HG02678 (cell line): Measurements from ENCODE around the gene BIN2.
"Not testable (repeated sequence)": the region's sequence is repeated elsewhere in the genome, so short reads cannot be mapped to it uniquely, and the experiment has no call there.

Experiments
- ATAC-seq: cut with Tn5 transposase; IDR thresholded peaks from one replicate; pipeline ENCODE4 v1.9.1; 2021; ENCODE audit warnings: mild to moderate bottlenecking, moderate library complexity; ENCODE audit not compliant: unreplicated experiment

BIN2 gene

GRCh38 chr12:51263341-51263740 is 60.6 kb downstream of the BIN2 start:
- ATAC-seq: no peak

- no peak for ATAC-seq
Observed at GRCh38 chr12:51262758-51263177, 61.2 kb downstream of the BIN2 start.

GRCh38 chr12:51259600-51259999 is 64.4 kb downstream of the BIN2 start:
- not testable (repeated sequence) for ATAC-seq

GRCh38 chr12:51254536-51254935 is 69.4 kb downstream of the BIN2 start:
- no peak for ATAC-seq

GRCh38 chr12:51253276-51253675 is 70.7 kb downstream of the BIN2 start:
- ATAC-seq: no peak

GRCh38 chr12:51247523-51248206 is 76.3 kb downstream of the BIN2 start:
- ATAC-seq: no peak

- ATAC-seq: no peak
Observed at GRCh38 chr12:51246254-51246853, 77.6 kb downstream of the BIN2 start.

GRCh38 chr12:51245476-51246253 is 78.3 kb downstream of the BIN2 start:
- no peak for ATAC-seq

- no peak for ATAC-seq
Observed at GRCh38 chr12:51244269-51244668, 79.7 kb downstream of the BIN2 start.

GRCh38 chr12:51242876-51243275 is 81.1 kb downstream of the BIN2 start:
- ATAC-seq: no peak

- no peak for ATAC-seq
Observed at GRCh38 chr12:51242120-51242519, 81.9 kb downstream of the BIN2 start.

- ATAC-seq: no peak
Observed at GRCh38 chr12:51240971-51241370, 83.0 kb downstream of the BIN2 start.

- ATAC-seq: peak; percentile 94
Observed at GRCh38 chr12:51238510-51239334, 85.3 kb downstream of the BIN2 start, which contains the start of gene DAZAP2. Gene DAZAP2, plus strand, starts transcription at chr12:51238826. Its CDS starts 82 bp downstream, at chr12:51238908.

GRCh38 chr12:51238037-51238509 is 85.9 kb downstream of the BIN2 start:
- ATAC-seq: no peak

GRCh38 chr12:51234530-51234929 is 89.4 kb downstream of the BIN2 start:
- no peak for ATAC-seq

GRCh38 chr12:51232642-51233041 is 91.3 kb downstream of the BIN2 start:
- ATAC-seq: no peak
